GM10266 (cell line): ENCODE results near the gene CAMK2G.
A peak's percentile ranks its signal among the peaks of the same experiment; 100 is the strongest.

Source experiments
- DNase-seq: peaks from one replicate; pipeline ENCODE4 v3.0.0; 2012; ENCODE audit errors: extremely low spot score
- CTCF ChIP-seq: IDR thresholded peaks from 2 replicates; pipeline ENCODE4 v1.5.1; 2012; ENCODE audit warnings: mild to moderate bottlenecking, low read depth; ENCODE audit not compliant: control insufficient read depth, insufficient read depth; ENCODE audit errors: missing control alignments

Gene CAMK2G

GRCh38 chr10:73809061-73809818 is 65.1 kb downstream of the CAMK2G start:
- DNase-seq, result no peak
- no peak for TF ChIP-seq CTCF

GRCh38 chr10:73808021-73808815 is 66.1 kb downstream of the CAMK2G start:
- TF ChIP-seq CTCF, result no peak
- no peak for DNase-seq

GRCh38 chr10:73807471-73807870 is 66.9 kb downstream of the CAMK2G start:
- DNase-seq, result no peak

GRCh38 chr10:73806176-73806950 is 68.0 kb downstream of the CAMK2G start:
- no peak for TF ChIP-seq CTCF

More at GRCh38 chr10:73807471-73807870, 66.9 kb downstream of the CAMK2G start:
- TF ChIP-seq CTCF, result no peak

GRCh38 chr10:73803680-73804286 is 70.6 kb downstream of the CAMK2G start:
- no peak for TF ChIP-seq CTCF
- DNase-seq, result peak; percentile 87

More at GRCh38 chr10:73806176-73806950, 68.0 kb downstream of the CAMK2G start:
- DNase-seq, result no peak

GRCh38 chr10:73802276-73802991 is 71.9 kb downstream of the CAMK2G start:
- DNase-seq, result no peak
- no peak for TF ChIP-seq CTCF
